Stimulated activated CD4-positive, alpha-beta T cell treated with anti-CD3 and anti-CD28 coated beads, Interleukin-15, amount 100 ng/mL, for 24 hours (primary cell): Measurements from ENCODE around the gene AEN.

Source experiments
- DNase-seq: peaks from one replicate; pipeline ENCODE4 v3.0.0-alpha.2; 2020

Gene AEN

DNA sequence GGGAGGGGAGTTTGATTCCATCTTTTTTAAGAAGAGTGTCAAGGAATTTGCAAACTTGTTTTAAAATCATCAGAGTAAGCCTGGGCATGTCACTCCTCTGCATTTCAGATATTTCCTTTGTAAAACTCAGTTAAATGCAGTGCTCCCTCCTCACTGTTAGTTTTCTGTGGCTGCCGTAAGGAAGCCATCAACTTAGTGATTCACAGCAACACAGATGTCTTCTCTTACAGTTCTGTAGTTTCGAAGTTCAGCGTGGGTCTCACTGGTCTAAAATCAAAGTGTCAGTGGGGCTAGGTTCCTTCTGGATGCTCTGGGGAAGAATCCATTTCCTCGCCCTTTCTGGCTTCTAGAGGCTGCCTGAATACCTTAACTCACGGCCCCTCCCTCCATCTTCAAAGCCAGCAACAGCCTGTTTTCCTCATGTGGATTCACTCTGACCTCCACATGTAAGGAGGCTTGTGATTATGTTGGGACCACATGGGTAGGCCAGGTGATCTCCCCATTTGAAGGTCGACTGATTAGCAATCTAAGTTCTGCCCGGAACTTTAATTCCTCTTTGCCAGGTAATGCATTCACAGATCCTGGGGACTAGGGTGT is 30.1 kb downstream of the AEN start:
- no peak for DNase-seq

DNA sequence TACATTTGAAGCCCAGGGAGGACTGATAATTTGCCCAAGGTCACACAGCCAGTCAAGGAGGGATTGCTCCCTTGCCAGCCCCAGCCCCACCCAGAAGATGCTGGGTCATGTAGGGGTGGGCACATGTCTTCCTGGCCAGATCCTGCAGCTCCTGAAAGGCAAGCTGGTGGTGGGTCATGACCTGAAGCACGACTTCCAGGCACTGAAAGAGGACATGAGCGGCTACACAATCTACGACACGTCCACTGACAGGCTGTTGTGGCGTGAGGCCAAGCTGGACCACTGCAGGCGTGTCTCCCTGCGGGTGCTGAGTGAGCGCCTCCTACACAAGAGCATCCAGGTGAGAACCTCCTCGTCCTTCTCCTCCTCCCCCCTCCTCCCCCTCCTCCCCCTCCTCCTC is 30.8 kb downstream of the AEN start:
- no peak for DNase-seq

DNA sequence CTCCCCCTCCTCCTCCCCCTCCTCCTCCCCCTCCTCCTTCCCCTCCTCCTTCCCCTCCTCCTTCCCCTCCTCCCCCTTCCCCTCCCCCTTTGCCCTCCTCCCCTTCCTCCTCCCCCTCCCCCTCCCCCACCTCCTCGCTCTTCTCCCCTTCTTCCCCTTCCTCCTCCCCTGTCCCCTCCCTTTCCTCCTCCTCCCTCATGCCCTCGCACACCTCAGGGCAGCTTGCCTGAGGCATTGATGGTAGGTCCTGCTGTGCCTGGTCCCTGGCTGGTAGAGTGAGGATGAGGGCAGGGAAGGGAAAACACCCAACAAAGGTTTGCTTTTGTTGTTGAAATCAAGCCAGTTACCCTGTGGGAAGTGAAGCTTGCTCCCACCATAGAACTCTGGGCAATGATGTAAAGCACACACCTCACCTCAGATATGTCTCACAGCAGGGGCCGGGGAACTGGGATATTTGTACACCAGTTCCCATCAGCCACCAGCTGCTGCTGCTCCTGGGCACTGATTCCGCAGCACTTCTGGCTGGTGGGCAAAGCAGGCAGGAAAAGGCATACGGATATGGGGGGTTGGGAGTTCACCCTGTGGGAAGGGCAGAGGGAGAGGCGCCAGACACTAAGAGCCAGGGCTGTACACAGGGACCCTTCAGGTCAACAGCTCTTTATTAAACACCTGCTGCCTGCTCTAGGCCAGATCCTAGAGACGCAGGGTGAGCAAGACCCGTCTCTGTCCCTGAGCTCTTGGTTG is 31.5 kb downstream of the AEN start:
- DNase-seq: no peak

DNA sequence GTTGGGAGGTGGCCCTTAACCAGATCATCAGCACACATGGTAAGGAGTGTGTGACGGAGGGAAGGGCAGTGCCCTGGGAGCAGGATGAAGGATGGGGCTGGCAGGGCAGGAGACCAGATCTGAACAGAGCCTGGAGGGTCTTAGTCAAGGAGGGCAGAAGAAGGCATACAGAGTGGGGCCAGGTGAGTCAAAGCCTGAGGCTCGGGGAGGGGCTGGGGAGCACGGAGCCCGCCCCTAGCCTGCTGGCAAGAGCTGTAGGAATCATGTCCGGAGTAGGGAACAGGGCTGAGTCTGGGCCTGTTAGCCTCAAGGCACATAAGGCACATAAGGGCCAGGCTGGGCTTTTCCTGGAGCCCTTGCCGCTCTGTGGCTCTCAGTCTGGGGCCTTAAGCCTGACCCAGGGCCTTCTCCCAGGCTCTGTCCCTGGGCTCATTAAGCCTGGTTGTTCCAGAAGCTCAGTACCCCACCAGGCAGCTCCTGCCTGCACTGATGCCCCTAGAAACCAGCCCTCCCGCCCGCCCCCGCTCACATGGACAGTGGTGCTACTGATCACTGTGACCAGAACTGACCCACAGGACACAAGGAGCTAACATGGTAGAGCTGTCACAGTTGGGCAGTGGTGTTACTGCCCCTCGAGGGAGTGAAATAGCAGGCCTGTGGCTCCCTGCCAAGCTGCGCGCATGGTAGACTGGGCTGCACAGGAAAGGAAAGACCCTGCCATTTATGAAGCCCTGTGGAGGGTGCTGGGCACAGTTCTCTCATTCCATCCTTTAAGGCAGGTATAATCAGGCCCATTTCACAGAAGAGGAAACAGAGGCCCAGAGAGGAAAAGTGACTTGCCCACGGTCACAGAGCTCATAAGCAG is 32.3 kb downstream of the AEN start:
- DNase-seq: no peak

DNA sequence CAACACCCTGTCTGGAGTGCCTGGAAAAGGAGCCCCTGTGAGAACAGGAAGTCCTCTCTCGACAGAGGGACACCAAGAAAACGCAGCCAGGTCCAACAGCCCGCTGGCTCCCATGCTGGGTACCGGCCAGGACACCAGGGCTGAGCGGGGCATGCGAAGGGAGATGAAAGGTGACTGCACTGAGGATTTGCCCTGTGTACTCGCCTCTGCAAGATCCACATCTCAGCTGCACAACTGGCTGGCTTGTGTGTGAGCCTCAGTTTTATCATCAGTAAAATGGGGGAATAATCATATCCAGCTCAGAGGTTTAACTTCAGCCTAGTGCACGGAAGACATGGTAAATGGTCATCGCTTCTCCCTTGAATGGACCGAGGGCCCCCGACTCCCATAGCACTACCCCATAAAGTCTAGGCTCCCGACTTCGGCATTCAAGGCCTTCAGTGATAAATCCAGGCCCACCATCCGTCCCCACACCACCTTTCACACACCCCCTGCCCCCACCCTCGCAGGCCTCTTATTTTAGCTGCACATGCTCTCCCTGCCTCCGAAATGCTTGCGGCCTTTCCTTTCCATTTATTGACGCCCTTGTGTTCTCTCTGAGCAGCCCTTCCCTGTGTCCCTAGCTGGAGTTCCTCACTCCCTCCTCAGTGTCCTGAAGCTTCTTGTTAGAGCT is 33.4 kb downstream of the AEN start:
- no peak for DNase-seq

DNA sequence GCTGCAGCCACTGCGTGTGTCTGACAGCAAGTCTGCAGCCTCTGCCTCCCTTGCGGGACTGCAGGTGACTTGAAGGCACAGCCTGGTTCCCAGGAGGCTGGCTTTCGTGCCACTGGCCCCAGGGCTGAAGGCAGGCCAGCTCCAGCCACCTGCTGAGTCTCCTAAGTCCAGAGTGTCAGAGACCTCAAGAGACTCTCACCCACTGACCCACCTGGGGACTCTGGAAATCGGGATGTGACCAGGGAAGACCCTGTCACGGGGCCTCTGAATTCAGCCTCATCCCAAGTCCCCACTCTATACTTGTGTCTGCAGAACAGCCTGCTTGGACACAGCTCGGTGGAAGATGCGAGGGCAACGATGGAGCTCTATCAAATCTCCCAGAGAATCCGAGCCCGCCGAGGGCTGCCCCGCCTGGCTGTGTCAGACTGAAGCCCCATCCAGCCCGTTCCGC is 34.0 kb downstream of the AEN start:
- DNase-seq: no peak

DNA sequence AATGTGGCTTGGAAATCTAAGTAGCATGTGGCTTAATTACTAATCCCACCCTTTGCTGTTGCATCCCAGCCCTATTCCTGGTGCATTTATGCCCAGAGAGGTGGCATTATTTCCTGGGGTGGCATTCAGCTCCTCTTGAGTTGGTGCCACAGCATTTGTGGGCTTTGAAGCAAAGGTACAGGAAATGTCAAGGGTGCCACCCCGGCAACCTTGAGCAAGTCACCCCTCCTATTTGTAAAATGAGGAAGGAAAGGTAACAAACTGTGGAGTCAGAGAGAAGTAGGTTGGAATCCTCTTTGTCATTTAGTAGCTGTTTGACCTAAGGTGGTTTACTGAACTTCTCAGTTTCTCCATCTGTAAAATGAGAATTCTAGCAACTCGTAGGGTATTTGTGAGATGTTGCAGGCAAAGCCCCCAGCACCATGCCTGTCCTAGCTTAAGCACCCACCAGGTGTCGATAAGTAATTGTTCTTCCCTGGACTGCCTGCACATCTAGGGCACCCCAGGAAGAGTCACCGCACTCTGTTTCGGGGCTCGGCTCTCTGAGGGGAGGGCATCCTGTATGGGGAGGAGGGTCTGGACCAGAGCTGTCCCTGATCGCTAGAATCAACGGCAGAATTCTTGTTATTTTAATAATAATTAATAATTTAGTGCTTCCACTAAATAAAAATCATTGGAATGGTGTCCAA is 34.8 kb downstream of the AEN start:
- DNase-seq: no peak

DNA sequence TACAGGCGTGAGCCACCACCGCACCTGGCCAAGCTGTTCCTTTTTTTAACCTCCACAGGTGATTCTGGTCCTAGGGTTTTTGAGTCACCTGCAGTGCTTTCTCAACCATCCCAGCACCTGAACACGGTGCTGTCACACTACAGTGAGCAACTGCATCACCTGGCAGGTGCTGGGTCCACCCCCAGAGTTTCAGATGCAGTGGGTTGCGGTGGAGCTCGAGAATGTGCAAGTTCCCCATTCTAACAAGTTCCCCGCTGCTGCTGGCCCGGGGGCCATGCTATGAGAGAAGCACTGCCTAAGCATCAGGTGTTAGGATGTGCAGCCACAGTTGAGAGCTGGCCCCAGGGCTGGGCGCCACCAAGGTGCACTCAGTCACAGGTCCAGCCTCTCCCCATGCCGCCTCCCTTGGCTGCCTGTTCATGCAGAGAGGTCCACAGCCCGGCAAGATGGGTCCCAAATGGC is 35.7 kb downstream of the AEN start:
- no peak for DNase-seq

DNA sequence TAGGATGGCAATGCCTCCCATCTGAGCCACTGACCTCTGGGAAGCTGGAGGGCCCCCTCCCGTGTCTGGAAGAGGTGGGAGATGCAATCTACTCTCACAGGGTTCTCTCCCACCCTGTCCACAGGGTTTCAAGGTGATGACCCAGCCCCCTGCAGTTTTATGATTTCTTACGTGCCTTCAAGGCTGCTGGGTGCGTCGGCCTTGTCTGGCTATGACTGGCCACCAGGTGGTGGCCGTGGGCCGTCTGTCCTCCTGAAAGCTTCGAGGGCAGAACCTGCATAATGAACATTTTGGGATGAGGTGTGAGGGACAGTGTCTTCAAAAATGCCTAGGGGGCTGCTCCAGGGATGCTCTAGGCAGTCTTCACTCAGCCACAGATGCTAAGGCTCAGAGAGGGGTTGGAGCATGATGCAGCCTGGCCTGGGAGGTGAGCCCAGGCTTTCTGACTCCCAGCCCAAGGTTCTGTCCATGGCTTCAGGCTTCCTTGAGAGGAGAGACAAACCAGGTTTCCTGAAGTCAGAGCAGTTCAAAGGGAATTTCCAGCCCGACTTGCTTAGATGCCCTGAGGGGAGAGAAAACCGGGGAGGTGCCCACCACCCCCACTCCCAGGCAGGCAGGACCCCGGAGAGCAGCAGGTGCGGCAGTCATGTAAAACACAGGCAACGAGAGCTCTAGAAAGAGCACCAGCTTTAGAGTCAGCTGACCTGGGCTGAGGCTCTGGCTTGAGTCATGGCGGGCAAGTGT is 36.4 kb downstream of the AEN start:
- DNase-seq: no peak

DNA sequence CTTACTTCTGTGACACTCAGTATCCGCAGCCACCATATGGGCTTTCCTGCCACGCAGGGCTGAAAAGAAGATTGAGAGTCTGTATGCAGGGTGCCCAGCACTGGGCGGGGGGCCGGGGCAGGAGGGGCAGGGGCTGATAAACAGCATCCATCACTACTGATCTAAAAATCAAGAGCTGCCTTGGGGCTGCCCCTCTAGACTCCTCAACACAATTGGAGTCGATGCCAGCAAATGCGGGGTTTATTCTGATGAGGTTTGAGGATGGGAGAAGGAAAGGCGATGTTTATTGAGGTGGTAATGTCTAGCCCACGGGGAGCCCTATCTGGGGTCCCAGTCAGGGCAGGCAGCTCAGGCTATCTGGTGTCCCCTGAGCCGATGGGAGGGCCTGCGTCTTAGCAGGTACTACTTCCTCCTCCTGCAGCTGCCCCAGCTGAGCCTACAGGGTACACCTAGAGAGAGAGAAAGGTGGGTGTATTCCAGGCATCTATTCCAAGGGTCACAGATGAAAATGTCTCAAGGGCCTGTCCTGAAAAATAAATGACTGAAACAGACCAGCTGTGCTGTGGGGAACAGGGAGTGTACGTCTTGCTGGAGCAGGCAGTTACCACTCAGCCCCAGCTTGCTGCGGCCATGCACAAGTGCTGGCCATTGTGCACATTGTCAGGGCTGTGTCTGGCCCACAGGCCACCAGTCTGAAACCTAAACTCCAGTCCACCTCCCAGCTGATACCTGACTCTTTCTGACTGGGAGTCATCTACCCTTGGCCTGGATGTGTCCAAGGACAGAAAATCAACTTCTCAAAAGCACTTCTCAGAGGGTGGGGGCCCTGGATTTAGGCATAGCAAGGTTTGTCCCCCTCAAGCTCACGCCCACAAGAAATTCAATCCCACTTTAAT is 37.2 kb downstream of the AEN start:
- DNase-seq: no peak

DNA sequence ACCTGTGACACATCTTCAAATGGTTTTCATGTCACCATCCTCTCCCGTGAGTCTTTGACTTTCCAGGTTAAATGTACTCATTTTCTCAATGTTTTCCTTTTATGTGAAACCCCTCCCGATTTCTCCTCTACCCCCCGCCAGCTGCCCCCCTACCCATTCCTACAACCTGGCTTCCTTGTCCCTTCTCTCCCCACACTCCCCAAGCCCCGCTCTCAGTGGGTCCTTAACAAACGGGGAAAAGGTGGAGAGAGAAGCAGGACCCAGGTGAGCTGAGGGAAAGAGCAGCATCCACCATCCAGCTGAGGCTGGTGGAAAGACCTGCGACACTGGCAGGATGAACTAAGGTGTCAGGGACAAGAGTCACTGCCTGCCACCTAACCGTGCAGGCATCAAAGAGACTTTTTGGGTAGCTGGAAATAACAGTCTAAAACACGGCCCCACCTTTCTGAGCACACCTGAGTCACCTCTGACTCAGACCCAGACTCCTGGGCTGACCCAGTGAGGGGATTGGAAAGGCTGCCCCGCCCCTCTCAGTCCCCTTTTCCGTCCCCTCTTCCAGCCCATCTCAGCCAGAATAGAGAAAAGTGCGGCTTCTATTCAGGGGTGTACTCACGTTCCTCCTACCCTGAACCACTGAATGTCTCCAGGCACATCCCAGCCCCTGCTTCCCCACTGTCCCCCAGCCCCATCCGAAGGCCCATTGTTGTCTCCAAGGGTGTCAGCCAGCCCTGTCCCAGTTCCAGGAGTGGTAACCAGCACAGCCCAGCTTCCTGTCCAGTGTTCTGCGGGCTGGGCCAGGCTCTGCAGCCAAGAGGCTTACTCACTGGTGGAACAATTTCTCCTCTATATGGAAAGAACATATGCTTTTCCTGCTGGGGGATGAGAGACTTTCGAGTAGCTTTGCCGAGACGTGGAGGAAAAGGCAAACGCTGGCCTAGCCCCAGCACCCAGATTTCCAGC is 38.1 kb downstream of the AEN start:
- DNase-seq: no peak

DNA sequence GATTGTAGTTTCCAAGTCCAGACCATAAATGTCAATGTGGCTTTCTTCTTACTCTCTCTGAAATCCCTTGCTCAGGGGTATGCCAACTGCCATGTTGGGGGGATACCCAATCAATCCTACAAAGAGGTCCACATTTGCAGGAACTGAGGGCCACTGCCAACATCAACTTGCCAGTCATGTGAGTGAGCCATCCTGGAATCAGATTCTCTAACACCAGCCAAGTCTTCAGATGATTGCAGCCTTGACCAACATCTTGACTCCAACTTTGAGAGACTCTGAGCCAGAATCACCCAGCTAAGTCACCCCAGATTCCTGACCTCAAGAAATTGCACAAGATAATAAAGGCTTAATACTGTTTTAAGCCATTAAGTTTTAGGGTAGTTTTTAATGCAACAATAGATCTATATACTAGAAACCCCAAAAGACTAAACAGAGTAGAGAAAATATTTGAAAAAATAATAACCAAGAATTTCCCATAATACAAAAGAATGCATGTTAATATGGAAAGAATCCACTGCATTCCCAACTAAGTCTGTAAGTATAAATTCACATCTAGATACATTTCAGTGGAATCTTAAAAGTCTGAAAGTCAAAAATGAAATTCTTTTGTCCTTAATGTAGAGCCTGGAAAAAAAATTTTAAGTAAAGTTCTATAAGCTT is 40.0 kb downstream of the AEN start:
- no peak for DNase-seq

DNA sequence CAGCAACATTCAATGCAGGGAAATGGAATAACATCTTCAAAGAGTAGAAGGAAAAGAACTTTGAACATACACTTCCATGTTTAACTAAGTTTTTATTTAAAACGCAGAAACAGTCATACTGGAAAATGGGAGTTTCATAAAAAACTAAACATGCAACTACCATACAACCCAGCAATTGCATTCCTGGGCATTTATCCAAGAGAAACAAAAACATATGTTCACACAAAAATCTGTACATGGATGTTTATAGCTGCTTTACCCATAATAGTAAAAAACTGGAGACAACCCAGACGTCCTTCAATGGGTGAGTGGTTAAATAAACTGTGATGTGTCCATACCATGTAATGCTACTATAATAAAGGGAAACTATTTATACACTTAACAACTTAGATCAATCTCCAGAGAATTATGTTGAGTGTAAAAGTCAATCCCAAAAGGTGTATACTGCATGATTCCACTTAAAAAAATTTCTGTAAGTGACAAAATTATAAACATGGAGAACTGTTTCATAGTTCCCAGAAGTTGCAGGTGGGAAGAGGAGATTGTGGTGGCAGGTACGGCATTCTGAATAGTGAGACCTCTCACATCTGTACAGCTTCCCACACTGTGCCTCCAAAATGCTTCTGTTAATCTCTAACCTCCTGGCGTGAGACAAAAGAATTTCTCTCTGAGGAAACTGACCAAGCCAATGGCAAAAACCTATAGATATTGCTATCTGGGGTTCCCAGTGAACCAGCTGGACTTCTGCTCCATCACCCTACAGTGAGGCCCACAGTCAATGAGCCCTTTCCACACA is 40.8 kb downstream of the AEN start:
- DNase-seq: no peak

DNA sequence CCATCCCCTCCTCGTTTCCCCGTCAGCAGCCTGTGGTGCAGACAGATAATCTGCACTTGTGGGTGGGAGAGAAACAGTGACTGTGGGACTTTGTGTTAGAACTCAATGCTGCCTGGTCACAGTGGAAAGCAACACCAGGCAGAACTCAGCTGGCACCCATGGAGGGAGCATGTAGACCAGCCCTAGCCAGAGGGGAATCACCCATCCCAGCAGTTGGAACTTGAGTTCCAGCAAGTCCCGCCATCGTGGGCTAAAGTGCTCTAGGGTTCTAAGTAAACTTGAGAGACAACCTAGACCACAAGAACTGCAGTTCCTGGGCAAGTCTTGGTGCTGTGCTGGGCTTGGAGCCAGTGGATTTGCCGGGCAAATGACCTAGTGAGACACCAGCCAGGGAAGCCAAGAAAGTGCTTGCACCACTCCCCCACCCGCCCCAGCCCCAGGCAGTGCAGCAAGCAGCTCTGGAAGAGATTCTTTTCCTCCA is 42.0 kb downstream of the AEN start:
- no peak for DNase-seq

DNA sequence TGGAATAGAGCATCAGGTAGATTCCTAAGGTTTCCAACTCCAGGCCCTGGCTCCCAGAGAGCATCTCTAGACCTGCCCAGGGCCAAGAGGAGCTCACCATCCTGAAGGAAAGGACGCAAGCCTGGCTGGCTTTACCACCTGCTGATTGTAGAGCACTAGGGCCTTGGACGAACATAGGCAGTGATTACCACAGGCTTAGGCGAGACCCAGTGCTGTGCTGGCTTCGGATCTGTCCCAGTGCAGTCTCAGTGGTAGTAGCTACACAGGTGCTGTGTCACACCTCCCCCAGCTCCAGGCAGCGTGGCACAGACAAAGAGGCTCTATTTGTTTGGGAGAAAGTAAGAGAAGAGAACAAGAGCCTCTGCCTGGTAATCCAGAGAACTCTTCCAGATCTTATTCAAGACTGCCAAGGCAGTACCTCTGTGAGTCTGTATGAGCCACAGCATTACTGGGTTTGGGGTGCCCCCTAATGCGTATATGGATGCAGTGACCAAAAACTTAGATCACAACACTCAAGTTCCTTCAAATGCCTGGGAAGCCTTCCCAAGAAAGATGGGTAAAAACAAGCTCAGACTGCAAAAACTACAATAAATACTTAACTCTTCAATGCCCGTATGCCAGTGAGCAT is 43.1 kb downstream of the AEN start:
- peak; percentile 42 for DNase-seq

DNA sequence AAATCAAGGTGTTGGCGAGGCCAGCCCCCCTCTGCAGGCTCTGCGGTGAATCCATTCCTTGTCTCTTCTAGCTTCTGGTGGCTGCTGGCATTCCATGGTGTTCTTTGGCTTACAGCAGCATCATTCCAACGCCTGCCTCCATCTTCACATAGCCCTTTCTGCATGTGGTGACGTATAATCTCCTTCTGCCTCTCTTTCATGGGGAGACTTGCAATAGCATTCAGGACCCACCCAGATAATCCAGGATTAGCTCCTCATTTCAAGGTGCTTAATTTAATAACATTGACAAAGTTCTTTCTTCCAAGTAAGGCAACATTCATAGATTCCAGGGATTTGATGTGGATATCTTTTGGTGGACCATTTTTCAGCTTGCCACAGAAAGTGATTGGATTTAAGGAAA is 53.5 kb downstream of the AEN start:
- DNase-seq: no peak

DNA sequence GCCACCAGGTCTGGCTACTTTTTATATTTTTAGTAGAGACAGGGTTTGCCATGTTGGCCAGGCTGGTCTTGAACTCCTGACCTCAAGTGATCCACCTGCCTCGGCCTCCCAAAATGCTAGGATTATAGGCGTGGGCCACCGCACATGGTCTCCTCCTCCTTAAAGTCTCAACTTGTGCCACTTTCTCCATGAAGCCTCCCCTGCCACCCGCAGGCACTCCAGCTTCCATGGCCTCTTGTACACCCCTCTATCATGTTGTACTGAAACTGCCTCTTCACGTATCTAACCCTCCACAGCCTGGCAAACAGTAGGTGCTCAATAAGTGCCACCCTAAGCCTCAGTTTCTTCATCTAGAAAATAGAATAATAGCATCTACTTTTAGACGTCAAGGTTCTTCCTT is 57.6 kb downstream of the AEN start:
- no peak for DNase-seq
